K562 treated with DMSO at 1 percent for 24 hours (cell line): ENCODE measurements around the gene APOL2. TPM values are rescaled to one million over a fixed set of nuclear protein-coding genes. Genes with fewer than 3 reads are reported as not detected.

ENCODE experiments used
- total RNA-seq: library from RNA; unstranded; fragments of 300-600 nt; gene quantifications from 2 replicates; pipeline ENCODE4 v1.2.3, GENCODE V29; 2022; ENCODE audit warnings: low read depth; ENCODE audit not compliant: insufficient read depth

The APOL2 gene, protein sequence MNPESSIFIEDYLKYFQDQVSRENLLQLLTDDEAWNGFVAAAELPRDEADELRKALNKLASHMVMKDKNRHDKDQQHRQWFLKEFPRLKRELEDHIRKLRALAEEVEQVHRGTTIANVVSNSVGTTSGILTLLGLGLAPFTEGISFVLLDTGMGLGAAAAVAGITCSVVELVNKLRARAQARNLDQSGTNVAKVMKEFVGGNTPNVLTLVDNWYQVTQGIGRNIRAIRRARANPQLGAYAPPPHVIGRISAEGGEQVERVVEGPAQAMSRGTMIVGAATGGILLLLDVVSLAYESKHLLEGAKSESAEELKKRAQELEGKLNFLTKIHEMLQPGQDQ
- total RNA-seq, result 17.2 and 22.2 TPM in 2 replicates

DNA sequence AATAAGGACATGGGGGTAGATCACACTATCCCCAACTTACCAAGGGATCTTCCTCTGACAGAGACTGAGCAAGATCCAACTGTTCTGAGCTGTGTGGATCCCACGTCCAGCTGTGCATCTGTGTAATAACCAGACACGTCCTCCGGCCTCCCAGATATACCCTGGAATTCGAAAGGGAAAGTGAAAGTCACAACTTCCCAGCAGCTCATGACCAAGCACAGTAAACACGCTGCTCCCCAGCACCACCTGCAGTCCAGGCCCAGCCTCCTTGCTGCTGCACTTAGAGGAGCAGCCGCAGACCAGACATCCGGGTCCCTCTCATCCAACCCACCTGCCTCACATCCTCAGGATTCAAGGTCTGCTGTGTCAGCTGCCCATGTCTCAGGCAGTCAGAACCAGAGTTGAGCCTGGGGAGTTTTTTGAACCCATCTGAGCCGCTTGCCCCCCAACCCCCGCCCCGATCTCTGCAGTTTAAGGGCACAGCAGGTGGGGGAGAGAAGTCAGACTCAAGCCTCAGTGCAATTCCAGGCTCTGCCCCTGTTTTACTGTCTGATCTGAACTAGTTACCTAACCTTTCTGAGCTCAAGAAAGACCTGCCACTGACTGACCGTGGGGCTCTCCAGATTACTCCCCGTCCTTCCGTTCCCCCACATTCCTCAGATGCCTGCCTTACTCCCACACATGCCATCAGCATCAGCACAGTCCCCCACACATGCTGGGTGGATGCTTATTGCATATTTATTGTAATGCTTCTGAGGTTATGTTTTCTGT is at the start of gene APOL2:
TSS of gene APOL2 (minus strand) at position 127 of the 771 bp plus-strand sequence. CDS start 6,365 bp downstream, outside the sequence.

DNA sequence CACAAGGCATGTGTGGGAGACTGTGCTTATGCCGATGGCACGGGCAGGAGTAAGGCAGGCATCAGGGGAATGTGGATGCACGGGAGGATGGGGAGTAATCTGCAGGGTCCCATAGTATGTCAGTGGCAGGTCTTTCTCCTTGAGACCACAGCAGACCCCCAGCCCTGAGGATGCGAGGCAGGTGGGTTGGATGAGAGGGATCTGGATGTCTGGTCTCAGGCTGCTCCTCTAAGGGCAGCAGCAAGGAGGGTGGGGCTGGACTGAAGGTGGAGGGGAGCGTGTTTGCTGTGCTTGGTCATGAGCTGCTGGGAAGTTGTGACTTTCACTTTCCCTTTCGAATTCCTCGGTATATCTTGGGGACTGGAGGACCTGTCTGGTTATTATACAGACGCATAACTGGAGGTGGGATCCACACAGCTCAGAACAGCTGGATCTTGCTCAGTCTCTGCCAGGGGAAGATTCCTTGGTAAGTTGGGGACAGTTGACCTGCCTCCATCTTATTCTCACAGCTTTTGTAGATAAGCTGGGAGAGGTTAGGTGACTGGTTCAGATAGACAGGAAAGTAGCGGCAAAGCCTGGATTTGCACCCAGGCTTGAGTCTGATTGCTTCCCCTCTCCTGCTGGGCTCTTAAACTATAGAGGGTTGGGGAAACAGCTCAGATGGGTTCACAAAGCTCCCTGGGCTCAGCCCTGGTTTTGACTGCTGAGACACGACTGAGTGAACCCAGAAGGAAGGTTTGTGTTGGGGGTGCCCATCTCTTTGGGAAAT is 13.6 kb upstream of the APOL2 start, which contains the start of gene APOL1:
TSS of gene APOL1 (plus strand) at position 380 of the 769 bp plus-strand sequence. CDS start 1,823 bp downstream, outside the sequence.

DNA sequence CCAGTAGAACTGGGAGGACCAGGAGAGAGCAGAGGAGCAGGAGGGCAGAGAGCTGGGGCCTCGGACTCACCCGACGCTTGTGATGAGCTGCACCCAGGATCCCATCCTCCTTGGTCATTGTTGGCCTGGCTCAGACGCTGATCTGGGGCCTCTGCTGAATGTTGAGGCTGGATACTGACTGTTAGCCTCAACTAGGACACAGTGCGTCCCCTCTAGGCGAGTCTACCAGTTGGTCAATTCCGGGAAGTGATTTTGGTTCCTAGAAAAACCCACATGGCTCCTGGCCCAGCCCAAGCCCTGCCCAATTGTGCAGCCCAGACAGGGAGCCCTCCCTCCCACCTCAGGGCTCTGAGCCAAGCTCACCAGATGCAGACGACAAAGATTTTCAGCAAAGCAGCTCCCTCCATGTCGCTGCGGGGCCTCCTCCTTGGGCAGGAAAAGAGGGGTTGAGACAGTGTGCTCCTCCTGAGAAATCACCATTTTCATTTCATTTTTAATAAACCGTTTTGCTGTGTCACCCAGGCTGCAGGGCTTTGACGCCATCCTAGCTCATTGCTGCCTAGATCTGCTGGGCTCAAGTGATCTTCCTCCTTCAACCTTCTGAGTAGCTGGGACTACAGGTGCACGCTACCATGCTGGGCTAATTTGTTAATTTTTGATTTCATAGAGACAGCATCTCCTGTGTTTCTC is 37.6 kb downstream of the APOL2 start, which contains the start of gene APOL4:
TSS of gene APOL4 (minus strand) at position 180 of the 690 bp plus-strand sequence. CDS start at position 105, 75 bp downstream.

Other genes starting within 250 kb of the APOL2 start
- gene RBFOX2, start 210.7 kb downstream of the APOL2 start, total RNA-seq, result 19.9 and 25.0 TPM in 2 replicates
- 8.3 and 10.9 TPM in 2 replicates for gene APOL3, start 78.8 kb downstream of the APOL2 start, total RNA-seq
- gene APOL4, start 37.7 kb downstream of the APOL2 start, total RNA-seq, result 24.0 and 25.6 TPM in 2 replicates
- gene APOL1, start 13.6 kb upstream of the APOL2 start, total RNA-seq, result 49.1 and 50.0 TPM in 2 replicates
- gene MYH9, start 148.4 kb upstream of the APOL2 start, total RNA-seq, result 101 and 107 TPM in 2 replicates
- gene TXN2, start 242.1 kb upstream of the APOL2 start, total RNA-seq, result 114 and 115 TPM in 2 replicates